NCI-H1417 treated with DMSO at 0.1 percent for 48 hours (cell line): ENCODE data around the gene FGF12.

Experiments used
- DNase-seq: peaks from one replicate; lab custom pipeline; 2025; lab: John Stamatoyannopoulos, UW

The FGF12 gene

GRCh38 chr3:192409838-192410683, 317.3 kb downstream of the FGF12 start:
- no peak for DNase-seq

- no peak for DNase-seq
Measured at GRCh38 chr3:192409201-192409837, 318.0 kb downstream of the FGF12 start.

- no peak for DNase-seq
Measured at GRCh38 chr3:192408647-192409200, 318.6 kb downstream of the FGF12 start.

- DNase-seq: no peak
Measured at GRCh38 chr3:192408007-192408646, 319.2 kb downstream of the FGF12 start.

GRCh38 chr3:192399767-192400166, 327.6 kb downstream of the FGF12 start:
- DNase-seq: no peak

GRCh38 chr3:192397012-192397411, 330.3 kb downstream of the FGF12 start:
- no peak for DNase-seq

- no peak for DNase-seq
Measured at GRCh38 chr3:192395506-192395905, 331.8 kb downstream of the FGF12 start.

GRCh38 chr3:192392986-192393385, 334.4 kb downstream of the FGF12 start:
- DNase-seq: no peak

- DNase-seq: no peak
Measured at GRCh38 chr3:192382861-192383260, 344.5 kb downstream of the FGF12 start.

GRCh38 chr3:192373586-192373985, 353.8 kb downstream of the FGF12 start:
- no peak for DNase-seq

GRCh38 chr3:192373032-192373431, 354.3 kb downstream of the FGF12 start:
- no peak for DNase-seq

GRCh38 chr3:192372616-192373015, 354.7 kb downstream of the FGF12 start:
- no peak for DNase-seq

- no peak for DNase-seq
Measured at GRCh38 chr3:192371870-192372400, 355.4 kb downstream of the FGF12 start.

GRCh38 chr3:192367616-192368015, 359.7 kb downstream of the FGF12 start:
- no peak for DNase-seq

- no peak for DNase-seq
Measured at GRCh38 chr3:192366916-192367315, 360.4 kb downstream of the FGF12 start.

GRCh38 chr3:192365571-192365970, 361.8 kb downstream of the FGF12 start:
- no peak for DNase-seq

GRCh38 chr3:192364316-192364715, 363.0 kb downstream of the FGF12 start:
- no peak for DNase-seq

GRCh38 chr3:192354687-192355086, 372.7 kb downstream of the FGF12 start:
- no peak for DNase-seq

- no peak for DNase-seq
Measured at GRCh38 chr3:192352142-192352541, 375.2 kb downstream of the FGF12 start.

GRCh38 chr3:192351441-192351840, 375.9 kb downstream of the FGF12 start:
- DNase-seq: no peak

GRCh38 chr3:192340031-192340430, 387.3 kb downstream of the FGF12 start:
- DNase-seq: no peak

- DNase-seq: no peak
Measured at GRCh38 chr3:192339214-192339613, 388.1 kb downstream of the FGF12 start.
